Measurements from ENCODE around the gene KCNN3.

GRCh38 chr1:154912755-154913154 is 42.7 kb upstream of the KCNN3 start:
- TF ChIP-seq POLR2AphosphoS5 (IDR thresholded peaks at IDR 0.05; ENCODE audit: low read depth, low read length): no peak
- TF ChIP-seq POLR2A (IDR thresholded peaks at IDR 0.05; ENCODE audit: low read depth, low read length): no peak
- no peak for TF ChIP-seq PAX5 (IDR thresholded peaks at IDR 0.05; ENCODE audit: insufficient read depth, low read length, severe bottlenecking)
- no peak for TF ChIP-seq TAF1 (IDR thresholded peaks at IDR 0.05; ENCODE audit: low read depth, low read length)
- no peak for TF ChIP-seq POU2F2 (IDR thresholded peaks at IDR 0.05; ENCODE audit: low read depth, low read length)

All from GM12891 (cell line).